ENCODE measurements around the gene HOXD1. TPM values are rescaled to one million over a fixed set of nuclear protein-coding genes. Genes with fewer than 3 reads are reported as not detected.
A peak's percentile ranks its signal among the peaks of the same experiment; 100 is the strongest.

Gene HOXD1
- total RNA-seq = 1 to 10 TPM in 6 of 7 donors, under 1 TPM in 1; 0.88 to 4.5 (median 1.4) TPM
- polyA plus RNA-seq = 1 to 10 TPM in 1 of 3 donors, under 1 TPM in 2; 0.49 to 1.4 (median 0.50) TPM
- long read RNA-seq, donor 1, partial matches to known transcripts = 0 of 2 reads
- long read RNA-seq, donor 1, other reads (novel, unspliced or antisense) = 0 of 2 reads
- long read RNA-seq, donor 2 = 0 reads

GRCh38 chr2:176187899-176188773 is at the start of gene HOXD1:
HOXD1 (plus strand) TSS chr2:176188668; CDS start chr2:176188802, 134 bp downstream.
- H3K27me3 ChIP-seq (replicated peaks in 1 of 7) = peaks cover 11 to 100% (median 55%) of the 10 kb centered on the region in 7 donors
- H3K4me3 ChIP-seq = peak within 1 kb of the TSS; percentile 36 to 77 (median 55)
- peaks cover 18 to 34% (median 28%) of the 10 kb centered on the region in 6 donors for H3K4me1 ChIP-seq
- H3K27ac ChIP-seq = peak within 1 kb of the TSS in 6 of 8 donors; percentile 62 to 80 (median 68)
- no peak for DNase-seq
- 2 to 6% (median 3%) methylated on average over 37 to 68 of the region's 68 CpGs for WGBS, 5 donors
- H3K9me3 ChIP-seq = no peaks in the 10 kb centered on the region
- no peak for TF ChIP-seq CTCF (IDR thresholded peaks at IDR 0.05 in 8 of 11, conservative IDR thresholded peaks at IDR 0.05 in 3 of 11)
- TF ChIP-seq POLR2AphosphoS5 (IDR thresholded peaks at IDR 0.05) = peak; percentile 29 to 80 (median 64)
- H3K36me3 ChIP-seq = no peaks in the 10 kb centered on the region
- intact Hi-C loops (cut with DNase I; ENCODE audit: low total_unique reads) = no loop called here

GRCh38 chr2:176138923-176139660 is 49.4 kb upstream of the HOXD1 start:
- 13 to 20% (median 13%) methylated on average over 28 of the region's 28 CpGs for WGBS, 5 donors
- peak; percentile 61 for DNase-seq
- H3K27me3 ChIP-seq (replicated peaks in 1 of 7) = peaks cover 0 to 100% (median 78%) of the 10 kb centered on the region in 7 donors
- H3K4me3 ChIP-seq = peak overlapping the region in 3 of 8 donors; percentile 1 to 67 (median 49)
- intact Hi-C loops (cut with DNase I; ENCODE audit: low total_unique reads) = no loop called here
- peaks cover 7 to 57% (median 38%) of the 10 kb centered on the region in 6 donors for H3K4me1 ChIP-seq
- peak overlapping the region; percentile 60 to 93 (median 86) for H3K27ac ChIP-seq
- no peaks in the 10 kb centered on the region for H3K36me3 ChIP-seq
- H3K9me3 ChIP-seq = no peaks in the 10 kb centered on the region
- TF ChIP-seq CTCF (IDR thresholded peaks at IDR 0.05 in 8 of 11, conservative IDR thresholded peaks at IDR 0.05 in 3 of 11) = no peak
- peak in 1 of 3 donors; percentile 22 for TF ChIP-seq POLR2AphosphoS5 (IDR thresholded peaks at IDR 0.05)
- TF ChIP-seq POLR2A (IDR thresholded peaks at IDR 0.05) = no peak

GRCh38 chr2:176139661-176140512 is 48.6 kb upstream of the HOXD1 start:
- Histone ChIP-seq H3K27me3 (replicated peaks in 1 of 7) (peaks cover 0 to 100% (median 71%) of the 10 kb centered on the region in 7 donors), H3K4me1 (peaks cover 7 to 49% (median 34%) of the 10 kb centered on the region in 6 donors), H3K4me3 (peak overlapping the region in 7 of 8 donors; percentile 22 to 67 (median 38)), H3K36me3 (no peaks in the 10 kb centered on the region), H3K9me3 (no peaks in the 10 kb centered on the region), H3K27ac (peak overlapping the region; percentile 60 to 93 (median 86))
- 13 to 22% (median 14%) methylated on average over 28 to 41 of the region's 41 CpGs for WGBS, 5 donors
- DNase-seq = peak; percentile 48
- intact Hi-C loops (cut with DNase I; ENCODE audit: low total_unique reads) = loop anchor here (5.0 kb wide), 1 partner anchor 412 kb away; no protein-coding TSS in a partner anchor
- no peak for TF ChIP-seq POLR2AphosphoS5 (IDR thresholded peaks at IDR 0.05)
- TF ChIP-seq POLR2A (IDR thresholded peaks at IDR 0.05) = no peak
- TF ChIP-seq CTCF (IDR thresholded peaks at IDR 0.05 in 8 of 11, conservative IDR thresholded peaks at IDR 0.05 in 3 of 11) = no peak
